RWPE2 (cell line): Measurements from ENCODE around the gene FOXL1.

Experiments used
- ATAC-seq: fragments of 200-7000 bp; cut with Tn5 transposase; 3 replicates; pipeline ENCODE4 v1.9.1; 2021; ENCODE audit warnings: low read depth
- DNase-seq: peaks from one replicate; pipeline ENCODE4 v3.0.0-alpha.2; 2020; ENCODE audit warnings: low spot score
- H3K27ac ChIP-seq: fragments of 450-650 bp; 2 replicates; pipeline ENCODE4 v1.5.1; 2017; ENCODE audit warnings: mild to moderate bottlenecking; ENCODE audit not compliant: poor library complexity, severe bottlenecking
- H3K27me3 ChIP-seq: fragments of 250-450 bp; sonication (Bioruptor Pico); 2 replicates; pipeline ENCODE4 v1.5.1; 2021; ENCODE audit warnings: mild to moderate bottlenecking, moderate library complexity; ENCODE audit not compliant: insufficient read depth, poor library complexity, severe bottlenecking
- H3K36me3 ChIP-seq: fragments of 250-450 bp; sonication (Bioruptor Pico); 2 replicates; pipeline ENCODE4 v1.5.1; 2020; ENCODE audit warnings: low read depth, mild to moderate bottlenecking, moderate library complexity
- H3K4me1 ChIP-seq: fragments of 250-450 bp; sonication (Bioruptor Pico); 2 replicates; pipeline ENCODE4 v1.5.1; 2021; ENCODE audit warnings: mild to moderate bottlenecking, moderate library complexity; ENCODE audit not compliant: insufficient read depth, poor library complexity, severe bottlenecking
- H3K4me3 ChIP-seq: fragments of 250-450 bp; sonication (Bioruptor Pico); 2 replicates; pipeline ENCODE4 v1.5.1; 2021; ENCODE audit warnings: mild to moderate bottlenecking, moderate library complexity; ENCODE audit not compliant: severe bottlenecking
- H3K9me3 ChIP-seq: fragments of 250-450 bp; sonication (Bioruptor Pico); 2 replicates; pipeline ENCODE4 v1.5.1; 2021; ENCODE audit warnings: mild to moderate bottlenecking, moderate library complexity; ENCODE audit not compliant: severe bottlenecking
- TF ChIP-seq, protein P1 (sequence below): fragments of 450-650 bp; IDR thresholded peaks from one replicate; pipeline ENCODE4 v1.5.1; 2017; ENCODE audit warnings: mild to moderate bottlenecking, moderate library complexity; ENCODE audit not compliant: poor library complexity, severe bottlenecking

The FOXL1 gene

DNA sequence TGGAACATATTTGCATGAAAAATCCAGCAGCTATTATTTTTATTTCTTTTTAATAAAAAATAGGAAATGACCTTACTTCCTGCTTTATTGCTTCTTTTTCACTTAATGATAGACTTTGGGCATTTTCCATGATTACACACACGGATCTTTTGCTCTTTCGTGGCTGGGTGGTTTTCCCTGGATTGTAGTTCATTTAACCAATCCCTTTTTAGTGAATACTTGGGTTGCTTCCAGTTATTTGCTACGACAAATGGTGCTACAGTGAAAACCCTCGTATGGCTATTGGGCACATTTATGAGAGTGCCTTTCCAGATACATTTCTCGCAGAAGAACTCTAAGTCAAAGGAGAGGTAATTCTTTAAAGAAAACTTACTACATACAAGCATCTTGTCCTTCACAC lies 38.6 kb downstream of the FOXL1 start:
- H3K36me3 ChIP-seq = no peaks in the 10 kb centered on the region
- H3K4me3 ChIP-seq = no peak overlapping the region
- no peak overlapping the region for H3K27ac ChIP-seq
- no peaks in the 10 kb centered on the region for H3K4me1 ChIP-seq
- H3K9me3 ChIP-seq = no peaks in the 10 kb centered on the region
- H3K27me3 ChIP-seq = no peaks in the 10 kb centered on the region
- ATAC-seq (no peak), DNase-seq (no peak)
- TF ChIP-seq, protein P1, sequence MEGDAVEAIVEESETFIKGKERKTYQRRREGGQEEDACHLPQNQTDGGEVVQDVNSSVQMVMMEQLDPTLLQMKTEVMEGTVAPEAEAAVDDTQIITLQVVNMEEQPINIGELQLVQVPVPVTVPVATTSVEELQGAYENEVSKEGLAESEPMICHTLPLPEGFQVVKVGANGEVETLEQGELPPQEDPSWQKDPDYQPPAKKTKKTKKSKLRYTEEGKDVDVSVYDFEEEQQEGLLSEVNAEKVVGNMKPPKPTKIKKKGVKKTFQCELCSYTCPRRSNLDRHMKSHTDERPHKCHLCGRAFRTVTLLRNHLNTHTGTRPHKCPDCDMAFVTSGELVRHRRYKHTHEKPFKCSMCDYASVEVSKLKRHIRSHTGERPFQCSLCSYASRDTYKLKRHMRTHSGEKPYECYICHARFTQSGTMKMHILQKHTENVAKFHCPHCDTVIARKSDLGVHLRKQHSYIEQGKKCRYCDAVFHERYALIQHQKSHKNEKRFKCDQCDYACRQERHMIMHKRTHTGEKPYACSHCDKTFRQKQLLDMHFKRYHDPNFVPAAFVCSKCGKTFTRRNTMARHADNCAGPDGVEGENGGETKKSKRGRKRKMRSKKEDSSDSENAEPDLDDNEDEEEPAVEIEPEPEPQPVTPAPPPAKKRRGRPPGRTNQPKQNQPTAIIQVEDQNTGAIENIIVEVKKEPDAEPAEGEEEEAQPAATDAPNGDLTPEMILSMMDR = no peak

DNA sequence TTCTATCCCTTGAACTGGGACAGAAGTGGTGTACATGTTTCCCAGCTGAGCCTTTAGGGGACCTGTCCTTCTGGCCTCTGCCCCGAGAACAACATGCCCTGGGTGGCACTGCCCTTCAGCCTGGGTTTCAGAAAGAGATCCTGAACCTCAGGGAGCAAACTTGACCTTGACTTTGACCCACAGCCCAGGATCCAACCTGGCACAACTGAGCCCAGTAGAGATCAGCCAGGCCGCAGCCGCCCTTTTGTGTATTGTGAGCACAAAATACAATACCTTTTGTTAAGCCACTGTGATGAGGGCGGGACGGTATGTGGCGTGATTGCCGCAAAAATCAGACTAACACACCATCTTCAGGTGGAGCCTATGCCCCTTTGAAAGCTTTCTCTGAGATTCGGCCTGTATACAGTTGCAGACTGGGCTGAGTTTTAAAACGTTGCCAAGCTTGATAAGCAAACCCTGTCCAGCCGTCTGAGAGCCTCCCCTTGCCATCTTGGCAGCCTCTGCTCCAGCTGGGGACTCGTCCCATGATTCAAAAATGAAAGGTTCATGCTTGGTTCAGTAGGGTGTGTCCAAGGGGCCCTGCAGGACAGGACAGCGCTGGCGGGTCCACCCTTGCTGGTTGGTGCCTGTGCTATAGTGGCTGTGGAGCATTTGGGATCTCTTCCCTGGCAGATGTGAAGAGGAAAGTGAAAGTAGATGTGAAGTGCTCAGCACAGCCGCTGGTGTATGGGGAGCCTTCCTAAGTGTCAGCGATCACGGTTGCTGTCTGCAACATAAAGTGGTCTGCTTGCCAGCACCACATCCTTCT lies 40.3 kb downstream of the FOXL1 start:
- no peak for ATAC-seq
- no peaks in the 10 kb centered on the region for H3K27me3 ChIP-seq
- H3K4me1 ChIP-seq = no peaks in the 10 kb centered on the region
- H3K9me3 ChIP-seq = no peaks in the 10 kb centered on the region
- H3K27ac ChIP-seq = no peak overlapping the region
- DNase-seq = no peak
- H3K4me3 ChIP-seq = no peak overlapping the region
- H3K36me3 ChIP-seq = no peaks in the 10 kb centered on the region
- TF ChIP-seq, protein P1 = no peak

DNA sequence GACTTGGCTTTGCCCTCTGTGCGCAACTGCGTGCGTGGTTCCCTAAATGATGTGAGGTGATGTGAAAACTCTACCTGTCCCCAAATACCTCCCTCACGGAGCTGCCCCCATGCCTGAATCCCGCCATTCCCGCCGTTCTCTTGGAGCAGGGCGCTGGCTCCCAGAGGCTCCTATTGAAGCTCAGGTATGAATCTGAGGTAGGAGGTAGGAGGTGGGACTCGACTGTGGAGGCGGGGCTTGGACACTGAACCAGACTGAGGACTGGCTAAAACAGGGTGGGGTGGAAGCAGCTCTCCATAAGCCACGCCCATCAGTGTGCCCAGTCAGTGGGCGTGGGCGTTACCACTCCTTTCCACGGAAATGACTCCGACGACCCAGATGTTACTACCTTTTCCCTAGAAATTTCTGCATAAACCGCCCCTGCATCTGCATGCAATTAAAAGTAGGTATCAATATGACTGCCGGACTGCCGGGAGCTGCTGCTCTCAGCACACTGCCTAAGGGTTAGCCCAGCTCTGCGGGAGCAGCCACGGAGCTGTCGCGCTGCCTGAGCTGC lies 41.0 kb downstream of the FOXL1 start:
- TF ChIP-seq, protein P1 = no peak
- Histone ChIP-seq H3K4me3 (no peak overlapping the region), H3K27ac (no peak overlapping the region), H3K4me1 (no peaks in the 10 kb centered on the region), H3K9me3 (no peaks in the 10 kb centered on the region), H3K27me3 (no peaks in the 10 kb centered on the region), H3K36me3 (no peaks in the 10 kb centered on the region)
- DNase-seq (no peak), ATAC-seq (no peak)

DNA sequence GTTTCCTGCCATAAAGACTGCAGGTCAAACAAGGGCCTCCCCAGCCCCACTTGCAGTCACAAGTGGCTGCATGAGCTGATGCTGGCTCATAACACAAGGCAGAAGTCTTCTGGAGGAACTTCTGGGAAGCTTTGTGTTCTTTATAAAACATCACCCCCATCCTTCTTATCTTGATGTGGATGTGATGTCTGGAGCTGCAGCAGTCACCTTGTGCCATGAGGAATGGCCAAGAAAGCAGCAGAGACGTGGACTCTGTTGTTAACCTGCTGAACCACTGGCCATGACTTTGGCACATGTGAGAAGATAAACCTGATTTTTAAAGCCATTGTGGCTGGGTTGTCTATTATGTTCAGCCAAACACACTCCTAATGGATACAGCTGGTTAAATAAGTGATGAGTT lies 41.8 kb downstream of the FOXL1 start:
- H3K36me3 ChIP-seq = no peaks in the 10 kb centered on the region
- no peak for ATAC-seq

More for the DNA sequence above, 41.8 kb downstream of the FOXL1 start:
- no peak overlapping the region for H3K27ac ChIP-seq
- no peaks in the 10 kb centered on the region for H3K9me3 ChIP-seq
- TF ChIP-seq, protein P1 = no peak
- H3K4me1 ChIP-seq = peaks cover under 1% of the 10 kb centered on the region
- no peak overlapping the region for H3K4me3 ChIP-seq
- no peaks in the 10 kb centered on the region for H3K27me3 ChIP-seq
- no peak for DNase-seq
